Naive B cell (primary cell): Measurements from ENCODE around the gene TMEM135. TPM values are rescaled to one million over a fixed set of nuclear protein-coding genes. Genes with fewer than 3 reads are reported as not detected.
"Not testable (repeated sequence)": the region's sequence is repeated elsewhere in the genome, so short reads cannot be mapped to it uniquely, and the experiment has no call there.

Experiments used
- ATAC-seq, 2 donors: fragments of 150-1000 bp; cut with Tn5 transposase; 2 replicates each; pipeline ENCODE4 v1.10.0; 2021; ENCODE audit warnings: low read depth in 2 of 2, mild to moderate bottlenecking in 2 of 2, moderate library complexity in 2 of 2
- DNase-seq: peaks from one replicate; pipeline ENCODE4 v3.0.0; 2022
- H3K27ac Mint-ChIP-seq, 6 donors: one replicate each; pipeline ENCODE4 v1.8.0; 2020 to 2022; ENCODE audit warnings: mild to moderate bottlenecking in 6 of 6, mixed read lengths in 6 of 6, moderate library complexity in 5 of 6, inconsistent platforms in 2 of 6
- H3K27me3 Mint-ChIP-seq, 3 donors: one replicate each; pipeline ENCODE4 v1.8.0; 2021 to 2022; ENCODE audit warnings: mixed read lengths in 3 of 3, mild to moderate bottlenecking in 1 of 3
- H3K36me3 Mint-ChIP-seq, 2 donors: one replicate each; pipeline ENCODE4 v1.8.0; 2020 to 2022; ENCODE audit warnings: mixed read lengths in 2 of 2, inconsistent platforms in 1 of 2, mild to moderate bottlenecking in 1 of 2
- H3K4me1 Mint-ChIP-seq, 3 donors: one replicate each; pipeline ENCODE4 v1.8.0; 2020 to 2022; ENCODE audit warnings: mixed read lengths in 3 of 3, inconsistent platforms in 1 of 3, mild to moderate bottlenecking in 1 of 3, moderate library complexity in 1 of 3
- H3K4me3 Mint-ChIP-seq, 8 donors: one replicate each; pipeline ENCODE4 v1.8.0; 2020 to 2022; ENCODE audit warnings: mild to moderate bottlenecking in 8 of 8, mixed read lengths in 8 of 8, moderate library complexity in 8 of 8, inconsistent platforms in 2 of 8
- H3K9me3 Mint-ChIP-seq, 7 donors: one replicate each; pipeline ENCODE4 v1.8.0; 2020 to 2022; ENCODE audit warnings: mixed read lengths in 7 of 7, mild to moderate bottlenecking in 5 of 7, inconsistent platforms in 2 of 7, moderate library complexity in 1 of 7
- polyA plus RNA-seq, 6 donors: library from polyadenylated mRNA; unstranded; fragments of 300-500 nt; fragmentation: Illumina TruSeq; gene quantifications; one replicate each; pipeline ENCODE4 v1.2.3, GENCODE V29; 2021; ENCODE audit warnings: low read depth in 6 of 6

Gene TMEM135
- polyA plus RNA-seq = 10 to 100 TPM in 1 of 6 donors, 1 to 10 TPM in 5; 1.1 to 12.2 (median 4.2) TPM

DNA sequence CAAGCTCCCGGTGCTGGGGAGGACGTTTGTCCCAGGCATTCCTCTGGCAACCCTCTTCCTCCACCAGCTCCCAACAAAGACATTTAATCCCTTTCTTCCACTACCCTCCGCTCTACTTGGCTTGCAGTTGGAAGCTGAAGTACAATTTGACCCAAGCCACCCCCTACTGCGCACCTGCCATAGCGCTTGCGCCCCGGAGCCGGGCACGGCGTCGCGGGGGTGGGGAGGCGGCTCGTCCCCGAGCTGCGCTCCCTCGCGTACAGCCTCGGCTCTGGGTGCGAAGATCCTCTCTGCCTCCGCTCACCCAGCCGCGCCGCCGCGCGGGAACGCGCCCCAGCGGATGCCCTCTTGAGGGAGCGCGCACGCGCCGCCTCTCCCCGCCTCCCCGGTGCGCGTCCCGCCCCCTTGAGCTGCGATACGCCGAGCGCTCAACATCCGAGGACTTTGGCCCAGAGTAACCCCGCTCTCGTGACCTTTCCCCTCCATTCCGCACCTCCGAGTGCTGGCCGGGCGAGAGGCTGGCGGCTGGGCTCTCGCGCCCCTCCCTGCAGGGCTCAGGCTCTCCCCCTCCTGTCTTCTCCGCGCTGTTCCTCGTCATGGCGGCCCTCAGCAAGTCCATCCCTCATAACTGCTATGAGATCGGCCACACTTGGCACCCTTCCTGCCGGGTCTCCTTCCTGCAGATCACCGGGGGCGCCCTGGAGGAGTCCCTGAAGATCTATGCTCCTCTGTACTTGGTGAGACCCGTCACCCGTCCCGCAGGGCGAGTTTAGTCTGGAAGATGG lies at the start of gene TMEM135:
TMEM135 (plus strand) TSS at position 485 of the 785 bp plus-strand sequence; CDS start at position 597, 112 bp downstream.
- Mint-ChIP-seq H3K9me3 (no peaks in the 10 kb centered on the region), H3K27ac (peak within 1 kb of the TSS; percentile 75 to 95 (median 89))
- peak; percentile 90 for ATAC-seq

GRCh38 chr11:86988351-86988881 lies 49.3 kb upstream of the TMEM135 start:
- Mint-ChIP-seq H3K9me3 (no peaks in the 10 kb centered on the region), H3K36me3 (no peaks in the 10 kb centered on the region), H3K4me3 (no peak overlapping the region), H3K4me1 (no peaks in the 10 kb centered on the region), H3K27ac (no peak overlapping the region), H3K27me3 (peaks cover 6 to 17% (median 15%) of the 10 kb centered on the region in 3 donors)
- ATAC-seq (no peak), DNase-seq (no peak)

More for the DNA sequence above, at the start of gene TMEM135:
- H3K27me3 Mint-ChIP-seq = no peaks in the 10 kb centered on the region
- DNase-seq = peak; percentile 87
- H3K36me3 Mint-ChIP-seq = no peaks in the 10 kb centered on the region
- peak within 1 kb of the TSS; percentile 95 to 99 (median 98) for H3K4me3 Mint-ChIP-seq
- peaks cover 23 to 45% (median 37%) of the 10 kb centered on the region in 3 donors for H3K4me1 Mint-ChIP-seq

- Mint-ChIP-seq H3K36me3 (no peaks in the 10 kb centered on the region), H3K4me3 (no peak overlapping the region), H3K9me3 (no peaks in the 10 kb centered on the region), H3K27me3 (peaks cover 6 to 15% (median 12%) of the 10 kb centered on the region in 3 donors), H3K4me1 (no peaks in the 10 kb centered on the region), H3K27ac (no peak overlapping the region)
- DNase-seq = no peak
- no peak for ATAC-seq
Measured at GRCh38 chr11:86990031-86990430, 47.7 kb upstream of the TMEM135 start.

- H3K36me3 Mint-ChIP-seq = no peaks in the 10 kb centered on the region
- H3K9me3 Mint-ChIP-seq = no peaks in the 10 kb centered on the region
- no peak overlapping the region for H3K4me3 Mint-ChIP-seq
- H3K27ac Mint-ChIP-seq = no peak overlapping the region
- H3K27me3 Mint-ChIP-seq = peaks cover 6 to 14% (median 12%) of the 10 kb centered on the region in 3 donors
- DNase-seq (no peak), ATAC-seq (no peak)
- no peaks in the 10 kb centered on the region for H3K4me1 Mint-ChIP-seq
Measured at GRCh38 chr11:86990515-86990914, 47.2 kb upstream of the TMEM135 start.

GRCh38 chr11:86991341-86991740 lies 46.4 kb upstream of the TMEM135 start:
- Mint-ChIP-seq H3K27ac (no peak overlapping the region), H3K36me3 (no peaks in the 10 kb centered on the region), H3K4me1 (no peaks in the 10 kb centered on the region), H3K4me3 (no peak overlapping the region), H3K9me3 (no peaks in the 10 kb centered on the region), H3K27me3 (peaks cover 6 to 12% (median 9%) of the 10 kb centered on the region in 3 donors)
- DNase-seq (no peak), ATAC-seq (no peak)

GRCh38 chr11:86992340-86992739 lies 45.4 kb upstream of the TMEM135 start:
- not testable (repeated sequence) for H3K4me1 Mint-ChIP-seq, ATAC-seq, H3K9me3 Mint-ChIP-seq, DNase-seq, H3K4me3 Mint-ChIP-seq, H3K36me3 Mint-ChIP-seq
- peaks cover 6 to 12% (median 9%) of the 10 kb centered on the region in 3 donors for H3K27me3 Mint-ChIP-seq
- H3K27ac Mint-ChIP-seq = peak overlapping the region in 1 of 6 donors; percentile 5

DNA sequence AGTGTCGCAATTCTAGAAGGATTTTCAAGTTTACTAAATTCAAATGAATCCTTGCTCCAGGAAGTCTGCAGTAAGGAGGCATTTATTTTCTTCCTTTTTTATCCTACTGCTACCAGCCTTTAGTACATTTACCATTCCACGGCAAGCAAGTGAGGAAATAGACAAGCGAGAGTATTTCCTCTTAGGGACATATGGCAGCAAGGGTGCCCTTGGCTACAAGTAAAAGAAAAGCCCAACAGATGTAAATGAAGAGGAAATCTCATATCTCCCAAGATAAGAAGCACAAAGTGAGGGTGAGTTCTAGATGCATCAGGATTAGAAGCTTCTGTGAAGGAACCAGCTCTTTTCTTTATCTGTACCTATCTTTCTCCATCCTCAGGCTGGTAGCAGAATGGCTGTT lies 44.7 kb upstream of the TMEM135 start:
- Mint-ChIP-seq H3K36me3 (no peaks in the 10 kb centered on the region), H3K4me1 (no peaks in the 10 kb centered on the region)

GRCh38 chr11:86996953-86997570 lies 40.7 kb upstream of the TMEM135 start:
- H3K36me3 Mint-ChIP-seq = no peaks in the 10 kb centered on the region
- no peak for ATAC-seq
- no peaks in the 10 kb centered on the region for H3K9me3 Mint-ChIP-seq
- H3K27ac Mint-ChIP-seq = no peak overlapping the region
- peaks cover 0 to 7% (median 0%) of the 10 kb centered on the region in 3 donors for H3K27me3 Mint-ChIP-seq
- H3K4me1 Mint-ChIP-seq = no peaks in the 10 kb centered on the region
- H3K4me3 Mint-ChIP-seq = no peak overlapping the region
- no peak for DNase-seq

More for the DNA sequence above, 44.7 kb upstream of the TMEM135 start:
- DNase-seq = no peak
- ATAC-seq = no peak
- no peak overlapping the region for H3K4me3 Mint-ChIP-seq
- no peak overlapping the region for H3K27ac Mint-ChIP-seq
- no peaks in the 10 kb centered on the region for H3K9me3 Mint-ChIP-seq
- peaks cover 6 to 12% (median 9%) of the 10 kb centered on the region in 3 donors for H3K27me3 Mint-ChIP-seq

DNA sequence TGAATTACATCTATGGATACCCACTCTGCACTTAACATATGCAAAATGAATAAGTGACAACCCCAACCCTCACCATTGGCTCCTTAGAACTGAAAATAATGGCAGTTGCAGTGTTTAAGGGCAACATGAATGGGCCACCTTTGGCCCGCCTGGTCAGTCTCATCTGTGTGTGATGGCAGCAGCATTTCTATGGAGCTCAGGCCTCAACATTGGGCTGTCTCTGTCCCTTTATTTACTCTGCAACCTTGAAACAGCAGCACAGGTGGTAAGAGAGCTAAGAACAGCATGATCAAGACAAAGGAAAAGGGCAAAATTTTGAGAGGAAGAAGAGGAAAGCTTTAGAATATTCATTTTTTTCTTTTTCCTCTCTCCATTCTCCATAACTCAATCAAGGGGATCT lies 38.3 kb upstream of the TMEM135 start:
- no peaks in the 10 kb centered on the region for H3K4me1 Mint-ChIP-seq
- H3K9me3 Mint-ChIP-seq = no peaks in the 10 kb centered on the region
- H3K4me3 Mint-ChIP-seq = no peak overlapping the region
- peaks cover 0 to 7% (median 0%) of the 10 kb centered on the region in 3 donors for H3K27me3 Mint-ChIP-seq
- no peaks in the 10 kb centered on the region for H3K36me3 Mint-ChIP-seq
- no peak overlapping the region for H3K27ac Mint-ChIP-seq
- ATAC-seq = no peak
- no peak for DNase-seq

DNA sequence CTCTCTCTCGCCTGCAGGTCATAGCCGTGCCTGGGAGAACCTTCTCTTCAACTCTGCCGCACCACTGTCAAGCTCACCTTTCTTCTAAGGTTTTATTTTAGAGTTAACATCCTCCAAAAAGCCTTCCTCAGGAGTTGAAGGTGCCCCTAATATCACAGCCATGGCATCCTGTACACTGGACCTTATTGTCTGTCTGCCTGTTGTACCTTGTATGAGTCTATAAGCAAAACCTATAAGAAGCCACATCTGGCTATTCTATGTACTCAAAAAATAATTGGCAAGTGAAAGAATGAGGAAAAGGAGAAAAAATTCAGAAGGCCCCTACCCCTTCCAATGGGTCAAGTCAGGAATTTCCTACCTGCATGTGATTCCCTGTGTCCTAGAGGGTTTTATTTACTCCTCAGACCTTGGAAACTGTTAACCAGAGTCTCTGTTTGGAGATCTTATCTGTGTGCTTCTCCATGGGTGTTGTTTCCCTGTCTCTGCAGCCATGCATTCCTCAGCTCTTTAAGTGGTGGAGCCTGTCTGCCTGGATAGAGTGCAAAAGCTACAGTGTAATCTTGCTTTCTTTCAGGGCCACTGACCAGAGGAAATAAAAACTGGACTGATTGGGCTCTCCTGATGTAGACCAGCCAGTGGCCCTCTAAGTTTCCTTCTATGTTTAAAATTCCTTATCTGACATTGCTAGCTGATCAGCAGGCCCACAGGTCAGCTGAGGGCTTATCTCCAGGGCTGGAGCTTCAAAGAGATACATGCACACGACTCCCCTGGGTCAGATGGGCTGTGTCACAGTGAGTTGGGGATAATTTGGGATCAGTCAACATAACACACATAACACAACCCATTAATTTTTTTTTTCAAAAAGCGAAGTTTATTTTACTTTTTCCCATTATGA lies 37.6 kb upstream of the TMEM135 start:
- Mint-ChIP-seq H3K4me1 (no peaks in the 10 kb centered on the region), H3K27me3 (peaks cover 0 to 14% (median 6%) of the 10 kb centered on the region in 3 donors), H3K4me3 (no peak overlapping the region), H3K36me3 (no peaks in the 10 kb centered on the region), H3K9me3 (peaks cover 0 to 2% (median 0%) of the 10 kb centered on the region in 7 donors), H3K27ac (no peak overlapping the region)
- DNase-seq (no peak), ATAC-seq (no peak)

- H3K27me3 Mint-ChIP-seq = peaks cover 7 to 14% (median 11%) of the 10 kb centered on the region in 3 donors
- H3K36me3 Mint-ChIP-seq = no peaks in the 10 kb centered on the region
- H3K27ac Mint-ChIP-seq = peak overlapping the region in 1 of 6 donors; percentile 19
- H3K4me1 Mint-ChIP-seq = no peaks in the 10 kb centered on the region
- no peak overlapping the region for H3K4me3 Mint-ChIP-seq
- DNase-seq (no peak), ATAC-seq (no peak)
- H3K9me3 Mint-ChIP-seq = peaks cover 0 to 2% (median 0%) of the 10 kb centered on the region in 7 donors
Measured at GRCh38 chr11:87002918-87003317, 34.8 kb upstream of the TMEM135 start.

DNA sequence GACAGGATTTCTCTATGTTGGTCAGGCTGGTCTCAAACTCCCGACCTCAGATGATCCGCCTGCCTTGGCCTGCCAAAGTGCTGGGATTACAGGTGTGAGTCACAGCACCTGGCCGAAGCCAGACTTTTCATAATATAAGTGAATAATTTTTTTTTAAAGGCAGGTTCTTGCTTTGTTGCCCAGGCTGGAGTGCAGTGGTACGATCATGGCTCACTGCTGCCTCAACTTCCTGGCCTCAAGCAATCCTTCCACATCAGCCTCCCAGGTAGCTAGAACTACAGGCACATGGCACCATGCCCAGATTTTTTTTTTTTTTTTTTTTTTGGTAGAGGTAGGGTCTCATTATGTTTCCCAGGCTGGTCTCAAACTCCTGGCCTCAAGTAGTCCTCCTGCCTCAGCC lies 33.5 kb upstream of the TMEM135 start:
- DNase-seq, H3K27ac Mint-ChIP-seq, H3K36me3 Mint-ChIP-seq, H3K9me3 Mint-ChIP-seq, ATAC-seq, H3K4me3 Mint-ChIP-seq, H3K4me1 Mint-ChIP-seq: not testable (repeated sequence)
- H3K27me3 Mint-ChIP-seq = peaks cover 7 to 20% (median 19%) of the 10 kb centered on the region in 3 donors

- Mint-ChIP-seq H3K27ac (no peak overlapping the region), H3K4me1 (no peaks in the 10 kb centered on the region), H3K4me3 (no peak overlapping the region), H3K36me3 (no peaks in the 10 kb centered on the region), H3K27me3 (peaks cover 7 to 23% (median 20%) of the 10 kb centered on the region in 3 donors), H3K9me3 (peaks cover 0 to 3% (median 0%) of the 10 kb centered on the region in 7 donors)
- no peak for DNase-seq
- ATAC-seq = no peak
Measured at GRCh38 chr11:87005569-87005921, 32.2 kb upstream of the TMEM135 start.
